ENCODE results near the gene FASN. TPM values are rescaled to one million over a fixed set of nuclear protein-coding genes. Genes with fewer than 3 reads are reported as not detected.

Gene FASN
- total RNA-seq, 1 experiment from 2014 or later: 433 TPM

DNA sequence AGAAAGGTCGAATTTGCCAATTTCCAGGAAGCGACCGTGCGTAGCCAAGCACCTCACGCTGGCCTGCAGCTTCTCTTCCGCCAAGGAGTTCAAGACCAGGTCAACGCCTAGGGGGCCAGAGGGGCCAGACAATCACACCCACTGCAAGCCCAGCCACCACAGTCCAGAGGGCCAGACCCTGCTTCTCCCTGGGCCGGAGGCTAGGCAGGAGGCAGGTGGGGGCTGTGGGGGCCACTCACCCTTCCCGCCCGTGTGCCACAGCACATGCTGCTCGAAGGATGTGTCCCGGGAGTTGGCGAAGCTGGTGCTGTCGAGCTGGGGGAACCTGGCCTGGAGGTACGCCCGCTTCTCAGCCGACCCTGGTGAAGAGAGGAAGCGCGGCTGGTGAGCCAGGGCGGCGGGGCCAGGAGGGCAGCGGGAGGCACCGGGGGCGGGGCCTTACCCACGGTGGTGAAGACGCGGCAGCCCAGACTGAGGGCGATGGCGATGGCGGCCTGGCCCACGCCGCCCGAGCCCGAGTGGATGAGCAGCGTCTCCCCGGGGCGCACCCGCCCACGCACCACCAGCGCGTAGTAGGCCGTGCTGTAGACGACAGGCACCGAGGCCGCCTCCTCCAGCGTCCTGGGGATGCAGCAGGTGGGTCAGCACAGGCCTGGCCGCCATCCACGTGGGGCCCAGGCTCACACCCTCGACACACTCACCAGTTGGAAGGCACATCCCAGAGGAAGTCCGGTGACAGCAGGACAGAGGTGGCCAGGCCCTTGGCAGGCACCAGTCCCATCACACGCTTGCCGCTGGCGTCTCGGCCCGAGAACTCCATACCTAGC lies 14.3 kb downstream of the FASN start:
- Histone ChIP-seq H3K23ac (ENCODE audit: insufficient read length, low read depth, low read length) (no peak overlapping the region), H3K14ac (ENCODE audit: insufficient read depth, low read length) (no peak overlapping the region), H4K20me1 (ENCODE audit: control insufficient read depth, insufficient read depth, insufficient read length) (no peaks in the 10 kb centered on the region), H3K4me2 (ENCODE audit: insufficient read depth, insufficient read length, low read length) (no peak overlapping the region), H4K8ac (replicated peaks; ENCODE audit: insufficient read length, low read depth, low read length) (no peak overlapping the region), H3K27ac (ENCODE audit: insufficient read length, low read depth, low read length) (no peak overlapping the region), H3K56ac (ENCODE audit: insufficient read length, low read depth, low read length) (no peak overlapping the region), H2AFZ (ENCODE audit: low read length) (no peak overlapping the region), H3K4me1 (ENCODE audit: insufficient read depth, low read length) (no peaks in the 10 kb centered on the region), H3K23me2 (ENCODE audit: insufficient read length, low read depth, low read length, poor library complexity, severe bottlenecking) (no peaks in the 10 kb centered on the region), H3K4ac (ENCODE audit: low read depth, low read length) (no peak overlapping the region), H3T11ph (ENCODE audit: low read length) (no peak overlapping the region), H2BK20ac (ENCODE audit: low read depth, low read length, poor library complexity, severe bottlenecking) (no peak overlapping the region), H3K79me1 (ENCODE audit: insufficient read depth, low read depth, low read length, poor library complexity, severe bottlenecking) (no peaks in the 10 kb centered on the region), H4K91ac (ENCODE audit: insufficient read length, low read depth, low read length) (no peak overlapping the region), H2BK12ac (ENCODE audit: insufficient read length, low read depth, low read length) (no peak overlapping the region), H4K5ac (ENCODE audit: insufficient read length, low read depth, low read length) (no peak overlapping the region), H2AK5ac (ENCODE audit: insufficient read length, low read length) (no peak overlapping the region), H2BK5ac (ENCODE audit: insufficient read length, low read length) (no peak overlapping the region), H3K79me2 (ENCODE audit: insufficient read depth, low read length) (no peaks in the 10 kb centered on the region), H2BK15ac (ENCODE audit: low read depth, low read length) (no peak overlapping the region), H3K9ac (ENCODE audit: extremely low read depth, insufficient read length, low read length) (no peak overlapping the region), H3K9me3 (ENCODE audit: control insufficient read depth, low read depth, low read length) (no peaks in the 10 kb centered on the region), H3K18ac (ENCODE audit: insufficient read length, low read depth, low read length) (no peak overlapping the region), H2BK120ac (ENCODE audit: low read depth, low read length, poor library complexity, severe bottlenecking) (no peak overlapping the region), H3K27me3 (ENCODE audit: insufficient read depth, low read length) (no peaks in the 10 kb centered on the region)
- Mint-ChIP-seq H3K9me3 (no peaks in the 10 kb centered on the region), H3K27me3 (ENCODE audit: low read depth) (no peaks in the 10 kb centered on the region), H3K36me3 (ENCODE audit: insufficient read depth in 1 of 3, low read depth in 3 of 3) (peaks cover 25 to 81% (median 68%) of the 10 kb centered on the region in 3 experiments; a peak in 6 of 7 replicates), H3K4me3 (no peak overlapping the region), H3K4me1 (no peaks in the 10 kb centered on the region), H3K27ac (no peak overlapping the region)
- TF ChIP-seq, protein P1, sequence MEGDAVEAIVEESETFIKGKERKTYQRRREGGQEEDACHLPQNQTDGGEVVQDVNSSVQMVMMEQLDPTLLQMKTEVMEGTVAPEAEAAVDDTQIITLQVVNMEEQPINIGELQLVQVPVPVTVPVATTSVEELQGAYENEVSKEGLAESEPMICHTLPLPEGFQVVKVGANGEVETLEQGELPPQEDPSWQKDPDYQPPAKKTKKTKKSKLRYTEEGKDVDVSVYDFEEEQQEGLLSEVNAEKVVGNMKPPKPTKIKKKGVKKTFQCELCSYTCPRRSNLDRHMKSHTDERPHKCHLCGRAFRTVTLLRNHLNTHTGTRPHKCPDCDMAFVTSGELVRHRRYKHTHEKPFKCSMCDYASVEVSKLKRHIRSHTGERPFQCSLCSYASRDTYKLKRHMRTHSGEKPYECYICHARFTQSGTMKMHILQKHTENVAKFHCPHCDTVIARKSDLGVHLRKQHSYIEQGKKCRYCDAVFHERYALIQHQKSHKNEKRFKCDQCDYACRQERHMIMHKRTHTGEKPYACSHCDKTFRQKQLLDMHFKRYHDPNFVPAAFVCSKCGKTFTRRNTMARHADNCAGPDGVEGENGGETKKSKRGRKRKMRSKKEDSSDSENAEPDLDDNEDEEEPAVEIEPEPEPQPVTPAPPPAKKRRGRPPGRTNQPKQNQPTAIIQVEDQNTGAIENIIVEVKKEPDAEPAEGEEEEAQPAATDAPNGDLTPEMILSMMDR (conservative IDR thresholded peaks at IDR 0.05): no peak
- WGBS (ENCODE audit: extremely low coverage, insufficient read length, low lambda C conversion rate): no CpG with 5 or more reads among the region's 55 CpGs
- DNase-seq: no peak

All from H9 (cell line).